H1 (cell line): ENCODE data around the gene VEGFC. TPM values are rescaled to one million over a fixed set of nuclear protein-coding genes. Genes with fewer than 3 reads are reported as not detected.

Experiments
- CTCF ChIA-PET: fragments of 300-600 bp; sonication (Branson Sonifier 250); formaldehyde crosslinking; loops from one replicate; lab custom pipeline; 2021; ENCODE audit not compliant: partially characterized antibody; lab: Charles Lee
- POLR2A ChIA-PET: fragments of 300-600 bp; sonication (Branson Sonifier 250); formaldehyde crosslinking; loops from one replicate; lab custom pipeline; 2021; ENCODE audit warnings: inconsistent platforms; ENCODE audit not compliant: partially characterized antibody; lab: Charles Lee
- DNase-seq, 2 experiments: peaks; one replicate each; pipeline versions ENCODE4 v3.0.0 to v3.0.0-alpha.2; 2010 to 2022; ENCODE audit warnings: low spot score in 2 of 2, low read depth in 1 of 2, mixed read lengths in 1 of 2
- FAIRE-seq: peaks from 2 replicates; lab custom pipeline; 2011; peaks lifted over from hg19 to GRCh38; lab: Jason Lieb, UNC
- H2AFZ ChIP-seq: 2 replicates; pipeline ENCODE4 v1.8.1; 2012; ENCODE audit warnings: low read length, inconsistent platforms
- H2AK5ac ChIP-seq: 2 replicates; pipeline ENCODE4 v1.6.1; 2013; ENCODE audit warnings: low read depth, low read length
- H2BK120ac ChIP-seq: replicated peaks from 2 replicates; pipeline ENCODE3; 2013; ENCODE audit warnings: low read depth, low read length, inconsistent platforms
- H2BK12ac ChIP-seq: 2 replicates; pipeline ENCODE4 v1.6.1; 2013; ENCODE audit warnings: low read depth, low read length
- H2BK15ac ChIP-seq: 2 replicates; pipeline ENCODE4 v1.6.1; 2013; ENCODE audit warnings: low read length
- H2BK20ac ChIP-seq: 2 replicates; pipeline ENCODE4 v1.6.1; 2013; ENCODE audit warnings: low read length
- H2BK5ac ChIP-seq: 2 replicates; pipeline ENCODE4 v1.6.1; 2013; ENCODE audit warnings: low read depth, low read length
- H3K14ac ChIP-seq: 2 replicates; pipeline ENCODE4 v1.6.1; 2013; ENCODE audit warnings: inconsistent platforms; ENCODE audit not compliant: insufficient read length
- H3K18ac ChIP-seq: 2 replicates; pipeline ENCODE4 v1.6.1; 2013; ENCODE audit warnings: low read length; ENCODE audit errors: extremely low read depth
- H3K23ac ChIP-seq: 2 replicates; pipeline ENCODE4 v1.6.1; 2013; ENCODE audit warnings: inconsistent platforms; ENCODE audit not compliant: insufficient read length
- H3K23me2 ChIP-seq: 2 replicates; pipeline ENCODE4 v1.6.1; 2013; ENCODE audit warnings: low read depth, low read length
- H3K27ac ChIP-seq: 2 replicates; pipeline ENCODE4 v1.6.1; 2011; ENCODE audit warnings: low read depth, low read length, inconsistent platforms
- H3K27me3 ChIP-seq, 4 experiments: replicated peaks in 1 of 4; 1 replicate in 1 of 4; 2 replicates in 3 of 4; pipeline versions ENCODE4 v1.6.1 to v1.8.1; 2011 to 2013; ENCODE audit warnings: low read length in 3 of 4, mild to moderate bottlenecking in 3 of 4, inconsistent platforms in 2 of 4, mixed read lengths in 2 of 4, moderate library complexity in 1 of 4; ENCODE audit not compliant: control insufficient read depth in 3 of 4, insufficient read depth in 3 of 4; ENCODE audit errors: extremely low read depth in 1 of 4
- H3K36me3 ChIP-seq, 4 experiments: 2 replicates each; pipeline versions ENCODE4 v1.6.1 to v1.8.1; 2011 to 2013; ENCODE audit warnings: mild to moderate bottlenecking in 4 of 4, low read length in 3 of 4, moderate library complexity in 2 of 4, control low read depth in 1 of 4, inconsistent platforms in 1 of 4; ENCODE audit not compliant: insufficient read depth in 4 of 4, control insufficient read depth in 2 of 4
- H3K4ac ChIP-seq: replicated peaks from 2 replicates; pipeline ENCODE3; 2013; ENCODE audit warnings: low read length, low read depth, mixed read lengths, inconsistent platforms; ENCODE audit not compliant: insufficient read length
- H3K4me1 ChIP-seq, 4 experiments: replicated peaks in 1 of 4; 1 replicate in 1 of 4; 2 replicates in 3 of 4; pipeline versions ENCODE4 v1.6.1 to v1.8.1; 2011 to 2013; ENCODE audit warnings: low read length in 3 of 4, inconsistent platforms in 2 of 4, mixed read lengths in 1 of 4; ENCODE audit not compliant: insufficient read depth in 4 of 4, control insufficient read depth in 3 of 4
- H3K4me2 ChIP-seq, 2 experiments: 2 replicates each; pipeline versions ENCODE4 v1.6.1 to v1.8.1; 2011 to 2013; ENCODE audit warnings: low read depth in 2 of 2, low read length in 2 of 2, control low read depth in 1 of 2, inconsistent platforms in 1 of 2, mild to moderate bottlenecking in 1 of 2; ENCODE audit not compliant: insufficient read depth in 1 of 2
- H3K4me3 ChIP-seq, 4 experiments: fragments of 200-600, 300-600 bp in 1 of 4; sonication (generic), shearing (Covaris generic), sonication (Bioruptor Twin) in 1 of 4; 2 replicates each; pipeline versions ENCODE4 v1.5.1 to v1.8.1; 2011 to 2016; ENCODE audit warnings: low read length in 4 of 4, low read depth in 3 of 4, control low read depth in 2 of 4, inconsistent platforms in 2 of 4, mild to moderate bottlenecking in 2 of 4, mixed read lengths in 1 of 4, moderate library complexity in 1 of 4; ENCODE audit not compliant: insufficient read depth in 2 of 4; ENCODE audit errors: extremely low read depth in 1 of 4
- H3K56ac ChIP-seq: replicated peaks from 2 replicates; pipeline ENCODE3; 2013; ENCODE audit warnings: low read depth, mild to moderate bottlenecking, mixed read lengths, low read length, inconsistent platforms; ENCODE audit not compliant: insufficient read length
- H3K79me1 ChIP-seq: 2 replicates; pipeline ENCODE4 v1.6.1; 2013; ENCODE audit warnings: low read depth, low read length, control low read depth
- H3K79me2 ChIP-seq, 2 experiments: 2 replicates each; pipeline versions ENCODE4 v1.6.1 to v1.8.1; 2012 to 2013; ENCODE audit warnings: low read length in 2 of 2, mild to moderate bottlenecking in 2 of 2, inconsistent platforms in 1 of 2; ENCODE audit not compliant: insufficient read depth in 2 of 2, control insufficient read depth in 1 of 2
- H3K9ac ChIP-seq, 4 experiments: replicated peaks in 1 of 4; 1 replicate in 1 of 4; 2 replicates in 3 of 4; pipeline versions ENCODE4 v1.6.1 to v1.8.1; 2011 to 2013; ENCODE audit warnings: low read depth in 3 of 4, low read length in 3 of 4, control low read depth in 2 of 4, mild to moderate bottlenecking in 2 of 4, moderate library complexity in 2 of 4, inconsistent platforms in 1 of 4; ENCODE audit errors: extremely low read depth in 1 of 4
- H3K9me3 ChIP-seq, 2 experiments: 2 replicates each; pipeline versions ENCODE4 v1.6.1 to v1.8.1; 2012 to 2013; ENCODE audit warnings: mild to moderate bottlenecking in 2 of 2, moderate library complexity in 2 of 2, control low read depth in 1 of 2, inconsistent platforms in 1 of 2, low read depth in 1 of 2, low read length in 1 of 2, mixed read lengths in 1 of 2; ENCODE audit not compliant: insufficient read depth in 2 of 2
- H4K20me1 ChIP-seq, 2 experiments: replicated peaks in 1 of 2; 2 replicates each; pipeline versions ENCODE3 to v1.8.1; 2011 to 2013; ENCODE audit warnings: inconsistent platforms in 2 of 2, low read length in 2 of 2, mild to moderate bottlenecking in 1 of 2; ENCODE audit not compliant: insufficient read depth in 2 of 2, control insufficient read depth in 1 of 2
- H4K5ac ChIP-seq: 2 replicates; pipeline ENCODE4 v1.6.1; 2013; ENCODE audit warnings: low read length, low read depth, mixed read lengths, inconsistent platforms; ENCODE audit not compliant: insufficient read length
- H4K8ac ChIP-seq: 2 replicates; pipeline ENCODE4 v1.8.0; 2013; ENCODE audit warnings: mild to moderate bottlenecking, moderate library complexity, low read length, inconsistent platforms; ENCODE audit not compliant: insufficient read depth; ENCODE audit errors: extremely low read depth
- H4K91ac ChIP-seq: replicated peaks from 2 replicates; pipeline ENCODE3; 2013; ENCODE audit warnings: low read length, mixed read lengths, inconsistent platforms; ENCODE audit not compliant: insufficient read length
- WGBS, 2 experiments: shearing (Covaris generic) in 1 of 2; methylation state at CpG; one replicate each; pipeline versions ENCODE4 v1.1.6 to v1.1.7; 2013 to 2015; ENCODE audit warnings: low lambda C conversion rate in 2 of 2, mixed read lengths in 2 of 2, inconsistent platforms in 1 of 2, low coverage in 1 of 2, missing lambda C conversion rate in 1 of 2; ENCODE audit not compliant: insufficient replicate concordance in 2 of 2, insufficient coverage in 1 of 2, insufficient read length in 1 of 2; ENCODE audit errors: extremely low coverage in 1 of 2, missing lambda C conversion rate in 1 of 2; 5-methylcytosine and 5-hydroxymethylcytosine counted together
- polyA plus RNA-seq, 7 experiments: library from polyadenylated mRNA; depleted of rRNA in 3 of 7; stranded (reverse) in 5 of 7; unstranded in 2 of 7; fragments of >200 nt in 5 of 7; fragments of 200-250 nt in 2 of 7; gene quantifications; 1 replicate in 5 of 7; 2 replicates in 1 of 7; 4 replicates in 1 of 7; pipeline versions ENCODE4 v1.2.1 to v1.2.3, GENCODE V29; 2011 to 2013; ENCODE audit warnings: missing spikeins in 2 of 7, mixed read lengths in 2 of 7
- total RNA-seq: library from RNA; stranded (reverse); fragmentation: NEBNext Ultra II Directional; extraction: Animal tissue kit (Norgen Biotek cat#: 25700); gene quantifications from 2 replicates; pipeline ENCODE4 v1.2.1, GENCODE V29; 2021
- TF ChIP-seq, protein P1 (sequence below), 3 experiments: IDR thresholded peaks; 1 replicate in 2 of 3; 2 replicates in 1 of 3; pipeline versions ENCODE4 v1.5.1 to v1.6.1; 2011; ENCODE audit warnings: low read length in 3 of 3, mild to moderate bottlenecking in 3 of 3, inconsistent platforms in 2 of 3, low read depth in 1 of 3, moderate library complexity in 1 of 3; ENCODE audit not compliant: insufficient read depth in 1 of 3; ENCODE audit errors: control extremely low read depth in 1 of 3

Gene VEGFC
- total and polyA plus RNA-seq, 2 of the 8 experiments (the other 6 are each of a cell fraction or from before 2014, with no cell fraction given), result 0.53 to 1.4 TPM

- Histone ChIP-seq H3K27ac (no peak overlapping the region), H3K36me3 (no peaks in the 10 kb centered on the region), H2BK5ac (no peak overlapping the region), H2BK120ac (no peak overlapping the region), H4K8ac (no peak overlapping the region), H3K56ac (no peak overlapping the region), H4K20me1 (no peaks in the 10 kb centered on the region), H3K23ac (no peak overlapping the region), H2BK12ac (no peak overlapping the region), H4K91ac (no peak overlapping the region), H3K9ac (no peak overlapping the region), H3K79me2 (no peaks in the 10 kb centered on the region), H4K5ac (no peak overlapping the region), H3K4me3 (no peak overlapping the region), H3K4me1 (no peaks in the 10 kb centered on the region), H3K9me3 (no peaks in the 10 kb centered on the region), H2BK20ac (no peak overlapping the region), H3K79me1 (no peaks in the 10 kb centered on the region), H2BK15ac (no peak overlapping the region), H3K4me2 (no peak overlapping the region), H3K14ac (no peak overlapping the region), H2AK5ac (no peak overlapping the region), H3K27me3 (no peaks in the 10 kb centered on the region), H3K4ac (no peak overlapping the region), H2AFZ (no peak overlapping the region), H3K18ac (no peak overlapping the region), H3K23me2 (no peaks in the 10 kb centered on the region; the same call in 1 of the 2 replicates)
- ChIA-PET CTCF (interaction anchor here (0.5 to 2.1 kb wide), 8 partner anchors 9 to 372 kb away, joined by 3 to 5 read pairs (median 4); no protein-coding TSS in a partner anchor), POLR2A (no interaction called here)
- WGBS, 2 experiments, result 80% methylated on average over 5 of the region's 5 CpGs; no CpG with 5 or more reads in 1 of the 2 experiments
- FAIRE-seq (no peak), DNase-seq (no peak)
- TF ChIP-seq, protein P1, sequence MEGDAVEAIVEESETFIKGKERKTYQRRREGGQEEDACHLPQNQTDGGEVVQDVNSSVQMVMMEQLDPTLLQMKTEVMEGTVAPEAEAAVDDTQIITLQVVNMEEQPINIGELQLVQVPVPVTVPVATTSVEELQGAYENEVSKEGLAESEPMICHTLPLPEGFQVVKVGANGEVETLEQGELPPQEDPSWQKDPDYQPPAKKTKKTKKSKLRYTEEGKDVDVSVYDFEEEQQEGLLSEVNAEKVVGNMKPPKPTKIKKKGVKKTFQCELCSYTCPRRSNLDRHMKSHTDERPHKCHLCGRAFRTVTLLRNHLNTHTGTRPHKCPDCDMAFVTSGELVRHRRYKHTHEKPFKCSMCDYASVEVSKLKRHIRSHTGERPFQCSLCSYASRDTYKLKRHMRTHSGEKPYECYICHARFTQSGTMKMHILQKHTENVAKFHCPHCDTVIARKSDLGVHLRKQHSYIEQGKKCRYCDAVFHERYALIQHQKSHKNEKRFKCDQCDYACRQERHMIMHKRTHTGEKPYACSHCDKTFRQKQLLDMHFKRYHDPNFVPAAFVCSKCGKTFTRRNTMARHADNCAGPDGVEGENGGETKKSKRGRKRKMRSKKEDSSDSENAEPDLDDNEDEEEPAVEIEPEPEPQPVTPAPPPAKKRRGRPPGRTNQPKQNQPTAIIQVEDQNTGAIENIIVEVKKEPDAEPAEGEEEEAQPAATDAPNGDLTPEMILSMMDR (IDR thresholded peaks at IDR 0.05; ENCODE audit: control extremely low read depth in 1 of 3, insufficient read depth in 1 of 3, low read depth in 1 of 3, low read length in 3 of 3), result peak in 2 of 3 experiments; percentile 30 to 39; a peak in 2 of 4 replicates
Observed at GRCh38 chr4:176660561-176660960, 132.2 kb downstream of the VEGFC start.
